ENCODE data around the gene LARP1.
"Not testable (repeated sequence)": the region's sequence is repeated elsewhere in the genome, so short reads cannot be mapped to it uniquely, and the experiment has no call there.

The LARP1 gene

DNA sequence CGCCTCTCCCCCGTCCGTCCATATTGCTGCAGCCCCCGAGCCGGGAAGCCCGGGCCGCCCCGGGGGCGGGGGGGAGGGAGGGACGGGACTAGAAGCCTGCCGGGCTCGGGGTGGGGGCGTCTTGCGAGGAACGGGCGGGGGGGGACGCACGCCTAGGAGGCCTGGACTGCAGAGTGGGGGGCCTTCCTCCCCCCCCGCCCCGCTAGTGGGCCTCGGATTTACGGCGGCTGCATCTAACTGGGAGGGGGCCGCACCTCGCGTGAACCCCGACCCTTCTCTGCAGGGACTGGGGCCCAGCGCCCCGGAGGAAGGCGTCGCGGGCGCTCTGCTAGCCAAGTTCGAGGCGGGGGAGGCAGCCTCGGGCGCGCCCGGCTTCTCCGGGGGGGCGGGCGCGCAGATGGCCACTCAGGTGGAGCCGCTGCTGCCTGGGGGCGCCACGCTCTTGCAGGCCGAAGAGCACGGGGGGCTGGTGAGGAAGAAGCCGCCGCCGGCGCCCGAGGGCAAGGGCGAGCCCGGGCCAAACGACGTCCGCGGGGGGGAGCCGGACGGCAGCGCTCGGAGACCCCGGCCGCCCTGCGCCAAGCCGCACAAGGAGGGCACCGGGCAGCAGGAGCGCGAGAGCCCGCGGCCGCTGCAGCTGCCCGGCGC, at the start of gene LARP1:
TSS of gene LARP1 (plus strand) at position 17 of the 648 bp plus-strand sequence. CDS start at position 398, 381 bp downstream.
- peak; percentile 38 to 60 (median 38) for DNase-seq

DNA sequence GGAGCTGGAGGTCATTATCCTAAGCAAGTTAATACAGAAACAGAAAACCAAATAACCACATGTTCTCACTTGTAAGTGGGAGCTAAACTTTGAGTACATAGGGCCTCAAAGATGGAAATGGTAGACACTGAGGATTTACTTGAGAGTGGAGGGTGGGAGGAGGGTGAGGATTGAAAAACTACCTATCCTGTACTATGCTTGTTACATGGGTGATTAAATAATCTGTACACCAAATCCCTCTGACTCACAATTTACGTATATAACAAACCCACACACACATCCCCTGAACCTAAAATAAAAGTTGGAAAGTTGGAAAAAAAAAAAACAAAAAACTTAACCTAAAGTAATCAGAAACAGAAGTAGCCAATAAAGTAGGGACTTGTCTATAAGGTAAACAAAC, 48.8 kb upstream of the LARP1 start:
- DNase-seq = no peak

GRCh38 chr5:154707641-154708040, 47.5 kb upstream of the LARP1 start:
- DNase-seq = no peak

- no peak for DNase-seq
Measured at GRCh38 chr5:154708207-154708606, 47.0 kb upstream of the LARP1 start.

DNA sequence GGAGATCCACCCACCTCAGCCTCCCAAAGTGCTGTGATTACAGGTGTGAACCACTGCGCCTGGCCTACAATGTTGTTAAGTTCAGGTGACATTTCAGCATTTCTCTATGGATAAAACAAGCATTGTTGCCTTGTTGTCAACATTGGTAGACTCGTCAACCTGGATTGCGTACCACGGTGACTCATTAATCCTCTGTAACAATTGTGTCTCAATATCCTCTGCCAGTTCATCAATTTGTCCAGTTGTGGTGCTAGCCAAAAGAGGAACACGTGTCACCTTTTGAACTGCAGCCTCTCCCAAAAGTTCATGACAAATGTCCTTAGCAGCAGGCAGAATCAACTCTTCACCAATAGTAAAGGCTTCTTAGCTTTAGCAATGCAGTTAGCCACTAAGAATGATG, 46.3 kb upstream of the LARP1 start:
- DNase-seq = peak in 2 of 3 donors; percentile 68 to 79

DNA sequence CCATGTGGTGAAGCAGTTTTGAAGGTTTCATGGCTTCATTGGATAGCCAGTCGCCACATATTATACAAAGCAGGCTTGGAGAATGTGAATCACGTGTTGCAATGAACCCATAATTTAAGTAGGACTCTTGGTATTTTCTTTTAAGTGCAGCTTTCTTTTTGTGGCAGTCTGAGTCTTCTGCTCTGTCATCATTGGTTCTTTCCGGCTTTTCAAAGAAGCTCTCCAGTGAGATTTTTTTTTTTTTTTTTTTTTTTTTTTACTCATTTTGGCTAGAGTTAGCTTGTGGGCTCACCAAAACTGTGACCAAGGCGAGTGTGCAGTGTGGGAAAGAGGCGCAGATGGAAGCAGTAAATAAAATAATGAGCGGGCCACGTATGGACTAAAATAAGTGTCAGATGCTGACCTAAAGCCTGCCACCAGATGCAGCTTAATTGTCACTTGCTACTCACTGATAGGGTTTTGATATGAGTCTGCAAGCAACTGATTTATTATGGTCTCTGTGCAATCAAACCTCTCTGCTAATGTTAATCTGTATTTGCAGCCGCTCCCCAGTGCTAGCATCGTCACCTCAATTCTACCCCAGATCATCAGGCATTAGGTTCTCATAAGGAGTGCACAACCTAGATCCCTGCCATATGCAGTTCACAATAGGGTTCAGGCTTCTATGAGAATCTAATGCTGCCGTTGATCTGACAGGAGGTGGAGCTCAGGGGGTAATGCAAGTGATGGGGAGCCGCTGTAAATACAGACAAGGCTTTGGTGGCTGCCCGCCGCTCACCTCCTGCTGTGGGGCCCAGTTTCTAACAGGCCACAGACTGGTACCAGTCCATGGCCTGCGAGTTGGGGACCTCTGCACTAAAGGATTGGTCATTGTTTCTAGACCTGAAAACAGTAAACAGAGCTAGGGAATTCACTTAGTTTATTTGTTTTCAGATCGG, 45.5 kb upstream of the LARP1 start:
- DNase-seq = peak in 1 of 3 donors; percentile 25

DNA sequence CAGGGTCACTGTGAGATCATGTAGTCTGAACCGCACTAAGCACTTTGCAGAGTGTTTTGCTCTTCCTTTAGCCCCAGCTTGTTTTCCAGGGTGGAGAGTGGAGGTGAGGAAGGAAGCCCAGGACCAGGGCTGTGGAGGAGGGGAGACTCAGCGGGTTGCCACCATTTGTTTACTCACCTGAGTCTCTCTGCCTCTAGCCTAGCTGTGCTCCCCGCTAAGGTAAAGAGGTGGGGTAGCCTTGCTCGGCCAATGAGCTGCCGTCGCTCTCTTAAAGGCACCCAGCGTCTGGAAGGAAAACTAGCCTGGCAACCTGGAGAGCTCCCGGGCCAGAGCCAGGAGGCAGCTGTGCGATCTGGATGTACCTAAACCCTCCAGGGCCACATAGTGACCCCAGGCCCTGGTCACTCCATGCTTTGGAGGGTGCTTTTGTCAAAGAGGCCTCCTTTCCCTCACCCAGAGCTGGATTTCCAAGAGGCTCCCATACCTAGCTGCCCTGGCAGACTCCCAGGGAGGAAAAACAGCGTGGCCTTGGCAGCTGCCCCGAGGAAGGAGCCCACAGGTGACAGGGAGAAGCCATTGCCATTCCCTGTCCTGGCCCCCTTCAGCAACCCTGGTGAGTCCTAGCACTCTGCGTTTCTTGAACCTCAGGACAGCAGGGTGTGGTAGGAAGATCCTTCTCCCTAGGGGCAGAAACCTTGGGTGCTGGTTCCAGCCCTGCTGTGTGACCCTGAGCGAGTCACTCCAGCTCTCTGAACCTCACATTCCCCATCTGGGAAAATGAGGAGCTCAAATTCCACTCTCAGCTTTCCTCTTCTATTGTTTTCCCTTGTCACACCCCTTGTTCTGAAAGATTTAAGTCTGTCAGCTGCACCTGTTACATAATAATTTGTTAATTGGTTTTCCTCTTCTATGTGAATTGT, 42.4 kb upstream of the LARP1 start:
- DNase-seq = no peak

DNA sequence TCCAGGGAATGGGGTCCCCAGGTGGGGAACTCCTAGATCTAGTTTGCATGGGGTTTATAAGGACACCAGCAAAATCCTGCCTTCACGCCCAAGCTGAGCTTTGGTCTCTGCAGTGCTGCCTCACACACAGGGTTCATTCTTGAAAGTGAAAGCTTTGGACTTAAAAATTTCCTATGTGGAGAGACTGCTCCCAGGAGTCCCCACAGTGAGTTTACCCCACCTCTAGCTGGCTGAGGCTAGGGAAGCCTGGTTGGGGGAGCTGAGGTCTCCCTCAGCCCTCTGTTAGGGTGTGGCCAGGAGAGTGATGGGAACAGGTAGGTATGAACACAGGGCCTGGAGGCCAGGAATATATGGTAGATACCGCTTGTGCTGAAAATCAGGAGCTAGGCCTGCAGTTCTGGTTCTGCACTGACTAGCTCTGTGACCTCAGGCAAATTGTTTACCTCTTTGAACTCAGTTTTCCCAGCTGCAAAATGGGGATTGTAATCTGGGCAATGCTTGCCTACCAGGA, 41.5 kb upstream of the LARP1 start:
- DNase-seq = no peak

- DNase-seq = peak; percentile 64 to 87 (median 78)
Measured at GRCh38 chr5:154714266-154714986, 40.8 kb upstream of the LARP1 start.

GRCh38 chr5:154721481-154722058, 33.6 kb upstream of the LARP1 start:
- DNase-seq = no peak

DNA sequence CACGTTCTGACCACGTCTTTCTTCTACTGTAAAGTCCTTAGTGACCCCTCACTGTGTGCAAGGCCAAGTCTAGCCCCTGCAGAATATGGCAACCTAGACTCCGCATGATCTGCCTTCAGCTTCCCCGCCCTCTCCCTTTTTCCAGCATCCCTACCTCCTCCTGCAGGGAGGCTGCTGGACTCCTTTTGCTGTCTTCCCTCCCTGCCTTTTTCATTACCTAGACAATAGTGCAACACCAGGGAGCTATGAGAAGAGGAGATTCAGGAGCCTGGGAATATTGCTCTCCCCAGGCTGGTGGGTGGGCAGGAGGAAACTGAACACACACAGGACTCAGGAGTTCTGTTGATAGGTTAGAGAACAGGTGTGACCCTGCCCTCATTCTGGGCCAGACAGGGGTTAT, 33.1 kb upstream of the LARP1 start:
- no peak for DNase-seq

- no peak for DNase-seq
Measured at GRCh38 chr5:154722936-154723335, 32.2 kb upstream of the LARP1 start.

DNA sequence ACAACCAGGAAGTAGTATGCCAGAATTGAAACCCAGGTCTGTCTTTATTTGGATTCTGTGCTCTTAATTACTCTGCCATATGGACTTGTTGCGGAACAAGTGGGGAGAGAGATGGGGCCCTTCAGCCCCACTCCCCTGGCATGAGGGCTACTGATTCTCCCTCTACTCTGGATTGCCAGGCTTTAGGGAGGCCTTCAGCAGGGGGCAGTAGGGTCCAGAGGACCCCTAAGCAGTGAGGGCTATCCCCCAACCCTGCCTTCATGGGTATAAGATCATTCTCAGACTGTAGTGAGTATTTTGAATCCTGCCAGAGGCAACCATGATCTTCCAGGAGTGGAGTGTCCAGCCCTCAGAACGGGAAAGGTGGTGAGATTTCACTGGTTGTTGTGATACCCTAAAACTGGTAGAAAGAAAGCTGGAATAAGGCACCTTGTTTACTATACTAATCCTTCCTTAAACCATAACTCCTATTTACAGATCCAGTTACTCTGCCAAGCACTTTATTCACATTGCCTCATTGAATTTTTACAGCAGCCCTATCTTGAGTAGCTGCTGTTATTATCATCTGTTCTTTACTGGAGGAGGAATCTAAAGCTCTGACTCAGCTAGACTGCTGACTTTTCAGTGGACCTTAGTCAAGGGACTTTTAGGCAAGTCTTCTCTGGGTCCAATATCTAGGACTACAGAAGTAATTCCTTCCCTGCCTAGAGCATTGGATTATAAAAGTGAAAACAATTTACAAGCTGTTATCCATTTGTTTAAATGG, 31.3 kb upstream of the LARP1 start:
- peak in 2 of 3 donors; percentile 8 for DNase-seq

DNA sequence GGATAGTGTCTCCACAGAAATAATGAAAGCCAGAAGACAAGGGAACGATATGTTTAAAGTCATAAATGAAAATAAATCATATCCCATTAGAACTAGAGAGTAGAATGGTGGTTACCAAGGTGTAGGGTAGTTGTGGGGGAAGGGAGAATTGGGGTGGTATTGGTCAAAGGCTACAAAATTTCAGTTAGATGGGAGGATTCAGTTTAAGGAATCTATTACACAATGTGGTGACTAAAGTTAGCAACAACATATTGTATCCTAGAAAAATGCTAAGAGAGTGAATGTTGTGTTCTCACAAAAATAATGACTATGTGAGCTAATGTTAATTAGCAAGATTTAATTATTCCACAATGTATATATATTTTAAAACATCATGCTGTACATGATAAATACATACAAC, 27.8 kb upstream of the LARP1 start:
- no peak for DNase-seq

- no peak for DNase-seq
Measured at GRCh38 chr5:154728939-154729588, 26.1 kb upstream of the LARP1 start.

- DNase-seq = no peak
Measured at GRCh38 chr5:154729613-154730012, 25.6 kb upstream of the LARP1 start.

DNA sequence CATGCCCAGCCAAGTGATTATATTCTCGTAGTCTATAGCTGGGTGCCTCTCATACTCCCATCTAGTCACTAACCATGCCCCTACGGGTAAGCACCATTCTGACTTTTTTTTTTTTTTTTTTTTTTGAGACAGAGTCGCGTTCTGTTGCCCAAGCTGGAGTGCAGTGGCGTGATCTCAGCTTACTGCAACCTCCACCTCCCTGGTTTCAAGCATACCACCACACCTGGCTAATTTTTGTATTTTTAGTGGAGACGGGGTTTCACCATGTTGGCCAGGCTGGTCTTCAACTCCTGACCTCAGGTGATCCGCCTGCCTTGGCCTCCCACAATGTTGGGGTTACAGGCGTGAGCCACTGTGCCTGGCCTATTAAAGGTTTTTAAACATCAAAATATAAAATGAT, 24.4 kb upstream of the LARP1 start:
- not testable (repeated sequence) for DNase-seq

DNA sequence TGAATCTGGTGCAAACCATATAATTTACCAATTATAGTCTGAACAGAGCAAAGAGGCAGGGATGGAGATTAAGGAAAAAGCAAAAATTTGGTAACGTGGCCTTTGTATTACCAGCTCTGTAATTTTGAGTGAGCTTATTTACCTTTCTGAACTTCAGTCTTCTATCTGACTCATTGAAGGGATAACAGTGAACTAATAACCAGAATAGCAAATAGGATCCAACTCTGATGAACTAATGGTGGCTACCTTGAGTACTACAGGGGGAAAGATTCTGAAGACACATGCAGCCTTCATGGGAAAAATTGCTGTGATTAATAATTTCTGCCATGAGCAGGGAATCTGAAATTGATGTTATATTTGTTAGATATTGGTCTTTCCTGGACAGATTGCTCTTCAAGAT, 23.0 kb upstream of the LARP1 start:
- no peak for DNase-seq

DNA sequence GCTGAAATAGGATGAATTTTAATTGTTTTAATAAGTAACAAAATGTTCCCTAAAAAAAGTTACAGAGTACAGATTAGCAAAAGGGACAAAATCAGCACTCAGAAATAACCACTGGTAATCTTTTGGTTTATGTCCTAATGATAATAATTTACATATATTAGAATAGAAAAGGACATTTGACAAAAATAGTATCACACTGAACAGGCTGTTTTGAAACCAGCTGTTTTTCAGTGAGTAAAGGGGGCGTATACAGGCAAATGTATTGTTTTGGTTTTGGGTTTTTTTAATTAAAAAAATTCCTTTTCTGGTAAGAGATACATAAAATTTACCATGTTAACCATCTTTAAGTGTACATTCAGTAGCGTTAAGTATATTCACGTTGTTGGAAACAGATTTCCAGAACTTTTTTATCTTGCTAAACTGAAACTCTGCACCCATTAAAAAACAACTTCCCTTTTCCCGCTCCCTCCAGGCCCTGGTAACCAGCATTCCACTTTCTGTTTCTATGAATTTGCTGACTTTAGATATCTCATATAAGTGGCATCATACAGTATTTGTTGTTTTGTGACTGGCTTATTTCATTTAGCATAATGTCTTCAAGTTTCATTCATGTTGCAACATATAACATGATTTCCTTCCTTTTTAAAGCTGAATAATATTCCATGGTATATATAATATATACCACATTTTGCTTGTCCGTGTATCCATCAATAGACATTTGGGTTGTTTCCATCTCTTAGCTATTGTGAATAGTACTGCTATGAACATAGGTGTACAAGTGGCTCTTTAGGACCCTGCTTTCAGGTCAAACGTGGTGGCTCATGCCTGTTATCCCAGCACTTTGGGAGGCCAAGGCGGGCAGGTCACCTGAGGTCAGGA, 20.6 kb upstream of the LARP1 start:
- DNase-seq = peak; percentile 65 to 82 (median 75)

All from suppressor macrophage treated with lipopolysaccharide for 1 hour (primary cell).